ENCODE measurements around the gene ZNF668.

DNA sequence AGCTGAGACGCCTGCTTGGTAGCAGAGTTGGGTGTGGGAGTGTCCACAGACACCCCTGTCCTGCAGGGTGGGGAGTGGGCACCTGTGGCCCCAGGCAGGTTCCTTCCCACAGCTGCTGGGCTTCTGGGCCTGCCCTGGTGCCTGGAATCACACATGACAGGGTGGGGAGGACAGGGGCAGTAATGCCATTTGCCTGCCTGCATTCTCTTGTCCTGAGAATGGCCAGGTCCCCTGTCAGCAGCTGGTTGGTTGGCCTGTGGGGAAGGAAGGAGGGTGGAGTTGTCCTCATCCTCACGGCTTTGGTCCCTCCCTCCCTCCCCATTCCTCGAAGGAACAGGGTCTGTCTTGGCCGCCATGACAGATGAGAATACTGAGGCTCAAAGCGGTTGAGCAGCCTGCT, 9.5 kb upstream of the ZNF668 start:
- TF ChIP-seq REST (IDR thresholded peaks at IDR 0.05; ENCODE audit: unreplicated experiment): no peak
- TF ChIP-seq, protein P1, sequence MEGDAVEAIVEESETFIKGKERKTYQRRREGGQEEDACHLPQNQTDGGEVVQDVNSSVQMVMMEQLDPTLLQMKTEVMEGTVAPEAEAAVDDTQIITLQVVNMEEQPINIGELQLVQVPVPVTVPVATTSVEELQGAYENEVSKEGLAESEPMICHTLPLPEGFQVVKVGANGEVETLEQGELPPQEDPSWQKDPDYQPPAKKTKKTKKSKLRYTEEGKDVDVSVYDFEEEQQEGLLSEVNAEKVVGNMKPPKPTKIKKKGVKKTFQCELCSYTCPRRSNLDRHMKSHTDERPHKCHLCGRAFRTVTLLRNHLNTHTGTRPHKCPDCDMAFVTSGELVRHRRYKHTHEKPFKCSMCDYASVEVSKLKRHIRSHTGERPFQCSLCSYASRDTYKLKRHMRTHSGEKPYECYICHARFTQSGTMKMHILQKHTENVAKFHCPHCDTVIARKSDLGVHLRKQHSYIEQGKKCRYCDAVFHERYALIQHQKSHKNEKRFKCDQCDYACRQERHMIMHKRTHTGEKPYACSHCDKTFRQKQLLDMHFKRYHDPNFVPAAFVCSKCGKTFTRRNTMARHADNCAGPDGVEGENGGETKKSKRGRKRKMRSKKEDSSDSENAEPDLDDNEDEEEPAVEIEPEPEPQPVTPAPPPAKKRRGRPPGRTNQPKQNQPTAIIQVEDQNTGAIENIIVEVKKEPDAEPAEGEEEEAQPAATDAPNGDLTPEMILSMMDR (conservative IDR thresholded peaks at IDR 0.05; ENCODE audit: low read depth in 2 of 2): no peak
- TF ChIP-seq POLR2AphosphoS5 (IDR thresholded peaks at IDR 0.05; ENCODE audit: low read depth): no peak
- no peak for TF ChIP-seq JUNB (IDR thresholded peaks at IDR 0.05; ENCODE audit: unreplicated experiment)
- TF ChIP-seq NANOG (IDR thresholded peaks at IDR 0.05; ENCODE audit: borderline replicate concordance): no peak
- no peak for TF ChIP-seq EZH2phosphoT487 (IDR thresholded peaks at IDR 0.05; ENCODE audit: unreplicated experiment)
- TF ChIP-seq EZH2 (IDR thresholded peaks at IDR 0.05; ENCODE audit: low read depth, unreplicated experiment): no peak
- TF ChIP-seq, protein P2, sequence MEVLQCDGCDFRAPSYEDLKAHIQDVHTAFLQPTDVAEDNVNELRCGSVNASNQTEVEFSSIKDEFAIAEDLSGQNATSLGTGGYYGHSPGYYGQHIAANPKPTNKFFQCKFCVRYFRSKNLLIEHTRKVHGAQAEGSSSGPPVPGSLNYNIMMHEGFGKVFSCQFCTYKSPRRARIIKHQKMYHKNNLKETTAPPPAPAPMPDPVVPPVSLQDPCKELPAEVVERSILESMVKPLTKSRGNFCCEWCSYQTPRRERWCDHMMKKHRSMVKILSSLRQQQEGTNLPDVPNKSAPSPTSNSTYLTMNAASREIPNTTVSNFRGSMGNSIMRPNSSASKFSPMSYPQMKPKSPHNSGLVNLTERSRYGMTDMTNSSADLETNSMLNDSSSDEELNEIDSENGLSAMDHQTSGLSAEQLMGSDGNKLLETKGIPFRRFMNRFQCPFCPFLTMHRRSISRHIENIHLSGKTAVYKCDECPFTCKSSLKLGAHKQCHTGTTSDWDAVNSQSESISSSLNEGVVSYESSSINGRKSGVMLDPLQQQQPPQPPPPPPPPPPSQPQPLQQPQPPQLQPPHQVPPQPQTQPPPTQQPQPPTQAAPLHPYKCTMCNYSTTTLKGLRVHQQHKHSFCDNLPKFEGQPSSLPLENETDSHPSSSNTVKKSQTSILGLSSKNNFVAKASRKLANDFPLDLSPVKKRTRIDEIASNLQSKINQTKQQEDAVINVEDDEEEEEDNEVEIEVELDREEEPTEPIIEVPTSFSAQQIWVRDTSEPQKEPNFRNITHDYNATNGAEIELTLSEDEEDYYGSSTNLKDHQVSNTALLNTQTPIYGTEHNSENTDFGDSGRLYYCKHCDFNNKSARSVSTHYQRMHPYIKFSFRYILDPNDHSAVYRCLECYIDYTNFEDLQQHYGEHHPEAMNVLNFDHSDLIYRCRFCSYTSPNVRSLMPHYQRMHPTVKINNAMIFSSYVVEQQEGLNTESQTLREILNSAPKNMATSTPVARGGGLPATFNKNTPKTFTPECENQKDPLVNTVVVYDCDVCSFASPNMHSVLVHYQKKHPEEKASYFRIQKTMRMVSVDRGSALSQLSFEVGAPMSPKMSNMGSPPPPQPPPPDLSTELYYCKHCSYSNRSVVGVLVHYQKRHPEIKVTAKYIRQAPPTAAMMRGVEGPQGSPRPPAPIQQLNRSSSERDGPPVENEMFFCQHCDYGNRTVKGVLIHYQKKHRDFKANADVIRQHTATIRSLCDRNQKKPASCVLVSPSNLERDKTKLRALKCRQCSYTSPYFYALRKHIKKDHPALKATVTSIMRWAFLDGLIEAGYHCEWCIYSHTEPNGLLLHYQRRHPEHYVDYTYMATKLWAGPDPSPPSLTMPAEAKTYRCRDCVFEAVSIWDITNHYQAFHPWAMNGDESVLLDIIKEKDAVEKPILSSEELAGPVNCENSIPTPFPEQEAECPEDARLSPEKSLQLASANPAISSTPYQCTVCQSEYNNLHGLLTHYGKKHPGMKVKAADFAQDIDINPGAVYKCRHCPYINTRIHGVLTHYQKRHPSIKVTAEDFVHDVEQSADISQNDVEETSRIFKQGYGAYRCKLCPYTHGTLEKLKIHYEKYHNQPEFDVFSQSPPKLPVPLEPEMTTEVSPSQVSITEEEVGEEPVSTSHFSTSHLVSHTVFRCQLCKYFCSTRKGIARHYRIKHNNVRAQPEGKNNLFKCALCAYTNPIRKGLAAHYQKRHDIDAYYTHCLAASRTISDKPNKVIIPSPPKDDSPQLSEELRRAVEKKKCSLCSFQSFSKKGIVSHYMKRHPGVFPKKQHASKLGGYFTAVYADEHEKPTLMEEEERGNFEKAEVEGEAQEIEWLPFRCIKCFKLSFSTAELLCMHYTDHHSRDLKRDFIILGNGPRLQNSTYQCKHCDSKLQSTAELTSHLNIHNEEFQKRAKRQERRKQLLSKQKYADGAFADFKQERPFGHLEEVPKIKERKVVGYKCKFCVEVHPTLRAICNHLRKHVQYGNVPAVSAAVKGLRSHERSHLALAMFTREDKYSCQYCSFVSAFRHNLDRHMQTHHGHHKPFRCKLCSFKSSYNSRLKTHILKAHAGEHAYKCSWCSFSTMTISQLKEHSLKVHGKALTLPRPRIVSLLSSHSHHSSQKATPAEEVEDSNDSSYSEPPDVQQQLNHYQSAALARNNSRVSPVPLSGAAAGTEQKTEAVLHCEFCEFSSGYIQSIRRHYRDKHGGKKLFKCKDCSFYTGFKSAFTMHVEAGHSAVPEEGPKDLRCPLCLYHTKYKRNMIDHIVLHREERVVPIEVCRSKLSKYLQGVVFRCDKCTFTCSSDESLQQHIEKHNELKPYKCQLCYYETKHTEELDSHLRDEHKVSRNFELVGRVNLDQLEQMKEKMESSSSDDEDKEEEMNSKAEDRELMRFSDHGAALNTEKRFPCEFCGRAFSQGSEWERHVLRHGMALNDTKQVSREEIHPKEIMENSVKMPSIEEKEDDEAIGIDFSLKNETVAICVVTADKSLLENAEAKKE (CRISPR knock-in tag; IDR thresholded peaks at IDR 0.05): no peak
- TF ChIP-seq CREB1 (CRISPR knock-in tag; IDR thresholded peaks at IDR 0.05; ENCODE audit: low read depth): no peak
- TF ChIP-seq, protein P3, sequence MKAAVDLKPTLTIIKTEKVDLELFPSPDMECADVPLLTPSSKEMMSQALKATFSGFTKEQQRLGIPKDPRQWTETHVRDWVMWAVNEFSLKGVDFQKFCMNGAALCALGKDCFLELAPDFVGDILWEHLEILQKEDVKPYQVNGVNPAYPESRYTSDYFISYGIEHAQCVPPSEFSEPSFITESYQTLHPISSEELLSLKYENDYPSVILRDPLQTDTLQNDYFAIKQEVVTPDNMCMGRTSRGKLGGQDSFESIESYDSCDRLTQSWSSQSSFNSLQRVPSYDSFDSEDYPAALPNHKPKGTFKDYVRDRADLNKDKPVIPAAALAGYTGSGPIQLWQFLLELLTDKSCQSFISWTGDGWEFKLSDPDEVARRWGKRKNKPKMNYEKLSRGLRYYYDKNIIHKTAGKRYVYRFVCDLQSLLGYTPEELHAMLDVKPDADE (IDR thresholded peaks at IDR 0.05): no peak
